IMR-90 (cell line): ENCODE results near the gene C2orf69. TPM values are rescaled to one million over a fixed set of nuclear protein-coding genes. Genes with fewer than 3 reads are reported as not detected.

Source experiments
- ATAC-seq: fragments of 200-7000 bp; cut with Tn5 transposase; 2 replicates; pipeline ENCODE4 v1.9.1; 2020; ENCODE audit warnings: low read depth, mild to moderate bottlenecking, moderate library complexity
- BruUV-seq: library from RNA; stranded (reverse); fragments of 400-500 nt; replicated peaks from 2 replicates; lab custom pipeline; 2021; lab: Mats Ljungman, UMichigan
- CTCF ChIA-PET: fragments of 300-600 bp; formaldehyde crosslinking; extraction: SDS; loops from one replicate; lab custom pipeline; 2021; ENCODE audit warnings: antibody characterized with exemption; lab: Yijun Ruan, JAX
- POLR2A ChIA-PET: fragments of 300-600 bp; sonication (Branson Sonifier 250); formaldehyde crosslinking; loops from one replicate; lab custom pipeline; 2022; ENCODE audit warnings: antibody characterized with exemption; ENCODE audit not compliant: unreplicated experiment; lab: Charles Lee
- DNase-seq: peaks from one replicate; pipeline ENCODE4 v3.0.0; 2013
- H2AFZ ChIP-seq: replicated peaks from 2 replicates; pipeline ENCODE3; 2013; ENCODE audit warnings: low read length, mild to moderate bottlenecking; ENCODE audit not compliant: poor library complexity
- H2AK5ac ChIP-seq: 2 replicates; pipeline ENCODE4 v1.6.1; 2013; ENCODE audit warnings: low read depth, low read length, inconsistent platforms
- H2AK9ac ChIP-seq: replicated peaks from 2 replicates; pipeline ENCODE3; 2013; ENCODE audit warnings: mild to moderate bottlenecking, low read depth, low read length, moderate library complexity; ENCODE audit not compliant: poor library complexity
- H2BK120ac ChIP-seq: 2 replicates; pipeline ENCODE4 v1.6.1; 2013; ENCODE audit warnings: low read depth, low read length, inconsistent platforms
- H2BK15ac ChIP-seq: 3 replicates; pipeline ENCODE4 v1.6.1; 2013; ENCODE audit warnings: low read depth, low read length, inconsistent platforms
- H2BK20ac ChIP-seq: 2 replicates; pipeline ENCODE4 v1.6.1; 2013; ENCODE audit warnings: low read depth, mild to moderate bottlenecking, inconsistent platforms, low read length, moderate library complexity
- H2BK5ac ChIP-seq: 2 replicates; pipeline ENCODE4 v1.6.1; 2013; ENCODE audit warnings: mild to moderate bottlenecking, low read depth, low read length, inconsistent platforms; ENCODE audit not compliant: poor library complexity, severe bottlenecking
- H3K14ac ChIP-seq: replicated peaks from 2 replicates; pipeline ENCODE4 v1.6.1; 2013; ENCODE audit warnings: low read depth, low read length, inconsistent platforms
- H3K18ac ChIP-seq: 2 replicates; pipeline ENCODE4 v1.6.1; 2013; ENCODE audit warnings: low read depth, low read length, control low read depth
- H3K23ac ChIP-seq: 2 replicates; pipeline ENCODE4 v1.6.1; 2013; ENCODE audit warnings: low read depth, low read length, inconsistent platforms
- H3K27ac ChIP-seq: 2 replicates; pipeline ENCODE4 v1.5.1; 2013; ENCODE audit warnings: mild to moderate bottlenecking, control low read depth, low read length; ENCODE audit not compliant: insufficient read depth
- H3K27me3 ChIP-seq: 2 replicates; pipeline ENCODE4 v1.6.1; 2013; ENCODE audit warnings: low read length; ENCODE audit not compliant: control insufficient read depth, insufficient read depth
- H3K36me3 ChIP-seq: 2 replicates; pipeline ENCODE4 v1.6.1; 2013; ENCODE audit warnings: low read length, mixed read lengths; ENCODE audit not compliant: control insufficient read depth, insufficient read depth
- H3K4ac ChIP-seq: 2 replicates; pipeline ENCODE4 v1.6.1; 2013; ENCODE audit warnings: low read depth, low read length, inconsistent platforms
- H3K4me1 ChIP-seq: 2 replicates; pipeline ENCODE4 v1.6.1; 2013; ENCODE audit warnings: low read length, mixed read lengths; ENCODE audit not compliant: control insufficient read depth, insufficient read depth
- H3K4me2 ChIP-seq: 2 replicates; pipeline ENCODE4 v1.6.1; 2013; ENCODE audit warnings: low read depth, mild to moderate bottlenecking, control low read depth, low read length, moderate library complexity
- H3K4me3 ChIP-seq: 2 replicates; pipeline ENCODE4 v1.5.1; 2013; ENCODE audit warnings: low read depth, mild to moderate bottlenecking, control low read depth, low read length, moderate library complexity; ENCODE audit not compliant: insufficient read depth
- H3K56ac ChIP-seq: 2 replicates; pipeline ENCODE4 v1.6.1; 2013; ENCODE audit warnings: low read length, inconsistent platforms; ENCODE audit not compliant: insufficient read depth; ENCODE audit errors: extremely low read depth
- H3K79me1 ChIP-seq, 2 experiments: 2 replicates each; pipeline ENCODE4 v1.6.1; 2013; ENCODE audit warnings: low read length in 2 of 2, inconsistent platforms in 1 of 2, low read depth in 1 of 2
- H3K9ac ChIP-seq: 2 replicates; pipeline ENCODE4 v1.6.1; 2013; ENCODE audit warnings: low read depth, low read length, control low read depth
- H3K9me1 ChIP-seq: 2 replicates; pipeline ENCODE4 v1.6.1; 2013; ENCODE audit warnings: low read length, inconsistent platforms; ENCODE audit not compliant: insufficient read depth
- H3K9me3 ChIP-seq: 2 replicates; pipeline ENCODE4 v1.6.1; 2013; ENCODE audit warnings: low read length; ENCODE audit not compliant: control insufficient read depth, insufficient read depth
- H4K20me1 ChIP-seq: 2 replicates; pipeline ENCODE4 v1.6.1; 2013; ENCODE audit warnings: low read length, inconsistent platforms; ENCODE audit not compliant: insufficient read depth
- H4K5ac ChIP-seq: 2 replicates; pipeline ENCODE4 v1.6.1; 2013; ENCODE audit warnings: mild to moderate bottlenecking, low read depth, low read length, control low read depth
- H4K8ac ChIP-seq, 2 experiments: 2 replicates each; pipeline ENCODE4 v1.6.1; 2013; ENCODE audit warnings: low read depth in 2 of 2, low read length in 2 of 2, control low read depth in 1 of 2, inconsistent platforms in 1 of 2
- H4K91ac ChIP-seq: 2 replicates; pipeline ENCODE4 v1.6.1; 2013; ENCODE audit warnings: low read depth, low read length, inconsistent platforms; ENCODE audit not compliant: insufficient read depth
- BHLHE40 ChIP-seq: fragments of 150-350 bp; IDR thresholded peaks from 2 replicates; pipeline ENCODE4 v1.6.1; 2016; ENCODE audit warnings: mild to moderate bottlenecking, low read depth, low read length
- CEBPB ChIP-seq: IDR thresholded peaks from 2 replicates; pipeline ENCODE4 v1.6.1; 2012; ENCODE audit warnings: low read depth, low read length, improper control_type of control experiment
- CHD1 ChIP-seq: IDR thresholded peaks from 2 replicates; pipeline ENCODE4 v1.6.1; 2012; ENCODE audit warnings: low read depth, low read length, improper control_type of control experiment
- FOS ChIP-seq: fragments of 150-350 bp; IDR thresholded peaks from 2 replicates; pipeline ENCODE4 v1.6.1; 2016; ENCODE audit warnings: low read depth, low read length
- MAFK ChIP-seq: IDR thresholded peaks from 2 replicates; pipeline ENCODE4 v1.6.1; 2012; ENCODE audit warnings: low read depth, low read length, improper control_type of control experiment
- MXI1 ChIP-seq: IDR thresholded peaks from 2 replicates; pipeline ENCODE4 v1.6.1; 2012; ENCODE audit warnings: low read depth, mild to moderate bottlenecking, low read length, moderate library complexity, borderline replicate concordance
- NFE2L2 ChIP-seq: fragments of 150-350 bp; IDR thresholded peaks from 2 replicates; pipeline ENCODE4 v1.6.1; 2016; ENCODE audit warnings: low read depth, mild to moderate bottlenecking, low read length
- POLR2A ChIP-seq: IDR thresholded peaks from 2 replicates; pipeline ENCODE4 v1.6.1; 2012; ENCODE audit warnings: mild to moderate bottlenecking, low read depth, low read length
- SMC3 ChIP-seq: fragments of 150-350 bp; IDR thresholded peaks from 2 replicates; pipeline ENCODE4 v1.6.1; 2016; ENCODE audit warnings: low read depth, mild to moderate bottlenecking, antibody characterized with exemption, low read length, moderate library complexity
- WGBS, 2 experiments: methylation state at CpG; one replicate each; pipeline versions ENCODE4 v1.1.5 to v1.1.7; 2013; ENCODE audit warnings: missing lambda C conversion rate in 2 of 2; ENCODE audit not compliant: insufficient read length in 1 of 2; ENCODE audit errors: extremely low coverage in 2 of 2; 5-methylcytosine and 5-hydroxymethylcytosine counted together
- dilution Hi-C: fragments of 300-500 bp; cut with HindIII; formaldehyde crosslinking; loops from one replicate; pipeline ENCODE4 v1.14.3; 2018; ENCODE audit warnings: low sequenced_read_pairs; ENCODE audit not compliant: unreplicated experiment
- in situ Hi-C: fragments of 300-500 bp; cut with MboI; formaldehyde crosslinking; loops from 3 replicates; pipeline ENCODE4 v1.14.3; 2019; ENCODE audit warnings: low sequenced_read_pairs, inconsistent platforms, mixed read lengths
- intact Hi-C: fragments of 100-400 bp; cut with micrococcal nuclease; formaldehyde crosslinking; loops from 2 replicates; pipeline ENCODE4 v1.10.0; 2022
- polyA plus RNA-seq, 3 experiments: library from polyadenylated mRNA; depleted of rRNA; stranded (reverse); fragments of >200 nt; gene quantifications; 2 replicates each; pipeline ENCODE4 v1.2.3, GENCODE V29; 2012; ENCODE audit warnings: low replicate concordance in 1 of 3
- total RNA-seq: library from RNA; depleted of rRNA; stranded (reverse); fragments of >200 nt; gene quantifications from 2 replicates; pipeline ENCODE4 v1.2.3, GENCODE V29; 2012
- TF ChIP-seq, protein P1 (sequence below): fragments of 150-350 bp; IDR thresholded peaks from 2 replicates; pipeline ENCODE4 v1.6.1; 2017; ENCODE audit warnings: mild to moderate bottlenecking, antibody characterized with exemption, low read length, low read depth
- TF ChIP-seq, protein P2 (sequence below): conservative IDR thresholded peaks from 2 replicates; pipeline ENCODE4 v1.5.1; 2012; ENCODE audit warnings: mild to moderate bottlenecking, low read depth, low read length, improper control_type of control experiment
- TF ChIP-seq, protein P3 (sequence below): fragments of 150-350 bp; IDR thresholded peaks from 2 replicates; pipeline ENCODE4 v1.6.1; 2016; ENCODE audit warnings: low read depth, mild to moderate bottlenecking, low read length, moderate library complexity, borderline replicate concordance

The C2orf69 gene
- total and polyA plus RNA-seq, 2 of the 4 experiments (the other 2 are of a cell fraction): 3.1 to 4.7 TPM

DNA sequence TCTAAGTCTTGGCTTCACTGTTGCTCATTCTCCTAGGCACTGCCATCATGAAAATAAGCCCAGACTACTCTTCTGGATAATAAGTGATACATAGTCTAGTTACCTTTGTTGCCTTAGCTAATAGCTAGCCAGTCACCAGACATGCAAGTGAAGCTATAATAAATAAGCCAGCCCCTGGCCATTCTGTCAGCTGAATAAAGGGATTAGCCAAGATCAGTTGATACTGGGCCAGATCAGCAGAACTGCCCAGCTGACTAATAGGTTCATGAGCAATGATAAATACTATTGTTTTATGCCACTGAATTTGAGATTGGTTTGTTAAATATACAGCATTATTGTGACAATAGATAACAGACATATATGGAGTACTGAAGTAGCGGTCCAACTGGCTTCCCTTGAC lies 8.0 kb upstream of the C2orf69 start:
- in situ Hi-C loops: no loop called here
- TF ChIP-seq, protein P1, sequence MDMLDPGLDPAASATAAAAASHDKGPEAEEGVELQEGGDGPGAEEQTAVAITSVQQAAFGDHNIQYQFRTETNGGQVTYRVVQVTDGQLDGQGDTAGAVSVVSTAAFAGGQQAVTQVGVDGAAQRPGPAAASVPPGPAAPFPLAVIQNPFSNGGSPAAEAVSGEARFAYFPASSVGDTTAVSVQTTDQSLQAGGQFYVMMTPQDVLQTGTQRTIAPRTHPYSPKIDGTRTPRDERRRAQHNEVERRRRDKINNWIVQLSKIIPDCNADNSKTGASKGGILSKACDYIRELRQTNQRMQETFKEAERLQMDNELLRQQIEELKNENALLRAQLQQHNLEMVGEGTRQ: no peak
- TF ChIP-seq BHLHE40 (no peak), CEBPB (no peak), MXI1 (no peak), NFE2L2 (no peak), FOS (no peak), MAFK (no peak), SMC3 (no peak), POLR2A (no peak), CHD1 (no peak)
- TF ChIP-seq, protein P2, sequence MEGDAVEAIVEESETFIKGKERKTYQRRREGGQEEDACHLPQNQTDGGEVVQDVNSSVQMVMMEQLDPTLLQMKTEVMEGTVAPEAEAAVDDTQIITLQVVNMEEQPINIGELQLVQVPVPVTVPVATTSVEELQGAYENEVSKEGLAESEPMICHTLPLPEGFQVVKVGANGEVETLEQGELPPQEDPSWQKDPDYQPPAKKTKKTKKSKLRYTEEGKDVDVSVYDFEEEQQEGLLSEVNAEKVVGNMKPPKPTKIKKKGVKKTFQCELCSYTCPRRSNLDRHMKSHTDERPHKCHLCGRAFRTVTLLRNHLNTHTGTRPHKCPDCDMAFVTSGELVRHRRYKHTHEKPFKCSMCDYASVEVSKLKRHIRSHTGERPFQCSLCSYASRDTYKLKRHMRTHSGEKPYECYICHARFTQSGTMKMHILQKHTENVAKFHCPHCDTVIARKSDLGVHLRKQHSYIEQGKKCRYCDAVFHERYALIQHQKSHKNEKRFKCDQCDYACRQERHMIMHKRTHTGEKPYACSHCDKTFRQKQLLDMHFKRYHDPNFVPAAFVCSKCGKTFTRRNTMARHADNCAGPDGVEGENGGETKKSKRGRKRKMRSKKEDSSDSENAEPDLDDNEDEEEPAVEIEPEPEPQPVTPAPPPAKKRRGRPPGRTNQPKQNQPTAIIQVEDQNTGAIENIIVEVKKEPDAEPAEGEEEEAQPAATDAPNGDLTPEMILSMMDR: no peak
- TF ChIP-seq, protein P3, sequence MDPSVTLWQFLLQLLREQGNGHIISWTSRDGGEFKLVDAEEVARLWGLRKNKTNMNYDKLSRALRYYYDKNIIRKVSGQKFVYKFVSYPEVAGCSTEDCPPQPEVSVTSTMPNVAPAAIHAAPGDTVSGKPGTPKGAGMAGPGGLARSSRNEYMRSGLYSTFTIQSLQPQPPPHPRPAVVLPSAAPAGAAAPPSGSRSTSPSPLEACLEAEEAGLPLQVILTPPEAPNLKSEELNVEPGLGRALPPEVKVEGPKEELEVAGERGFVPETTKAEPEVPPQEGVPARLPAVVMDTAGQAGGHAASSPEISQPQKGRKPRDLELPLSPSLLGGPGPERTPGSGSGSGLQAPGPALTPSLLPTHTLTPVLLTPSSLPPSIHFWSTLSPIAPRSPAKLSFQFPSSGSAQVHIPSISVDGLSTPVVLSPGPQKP: no peak
- no peaks in the 10 kb centered on the region for H3K79me1 ChIP-seq
- no CpG with 5 or more reads among the region's 1 CpG for WGBS, 2 experiments
- no peak overlapping the region for H4K8ac ChIP-seq
- no peak overlapping the region for H3K56ac ChIP-seq
- dilution Hi-C loops: no loop called here
- no TSS peak for BruUV-seq
- ChIA-PET POLR2A (no interaction called here), CTCF (no interaction called here)
- H3K27me3 ChIP-seq: peaks cover 4% of the 10 kb centered on the region
- no peak overlapping the region for H2BK5ac ChIP-seq
- no peak overlapping the region for H3K14ac ChIP-seq
- DNase-seq: no peak
- H2AK9ac ChIP-seq: no peak overlapping the region
- intact Hi-C loops: no loop called here
- H2AK5ac ChIP-seq: no peak overlapping the region
- H4K5ac ChIP-seq: no peak overlapping the region
- H2BK120ac ChIP-seq: no peak overlapping the region
- no peak overlapping the region for H3K4ac ChIP-seq
- no peak overlapping the region for H2BK15ac ChIP-seq
- H3K4me3 ChIP-seq: no peak overlapping the region
- peaks cover 2% of the 10 kb centered on the region; the same call in 1 of the 2 replicates for H3K9me3 ChIP-seq
- H3K4me1 ChIP-seq: no peaks in the 10 kb centered on the region
- no peaks in the 10 kb centered on the region for H4K20me1 ChIP-seq
- no peak overlapping the region for H3K27ac ChIP-seq
- H3K9ac ChIP-seq: no peak overlapping the region
- no peak overlapping the region for H2AFZ ChIP-seq
- H2BK20ac ChIP-seq: no peak overlapping the region
- H4K91ac ChIP-seq: no peak overlapping the region
- H3K36me3 ChIP-seq: no peaks in the 10 kb centered on the region
- no peak overlapping the region for H3K4me2 ChIP-seq
- H3K9me1 ChIP-seq: no peaks in the 10 kb centered on the region
- H3K23ac ChIP-seq: no peak overlapping the region
- ATAC-seq: no peak
- H3K18ac ChIP-seq: no peak overlapping the region
